Erythroblast (primary cell): Measurements from ENCODE around the gene PLEKHA5.

ENCODE experiments used
- GATA1 ChIP-seq: IDR thresholded peaks from 2 replicates; pipeline ENCODE4 v1.6.1; 2011; ENCODE audit warnings: low read depth, mild to moderate bottlenecking, control low read depth, low read length, moderate library complexity
- POLR2A ChIP-seq: IDR thresholded peaks from 2 replicates; pipeline ENCODE4 v1.6.1; 2011; ENCODE audit warnings: mild to moderate bottlenecking, low read length

DNA sequence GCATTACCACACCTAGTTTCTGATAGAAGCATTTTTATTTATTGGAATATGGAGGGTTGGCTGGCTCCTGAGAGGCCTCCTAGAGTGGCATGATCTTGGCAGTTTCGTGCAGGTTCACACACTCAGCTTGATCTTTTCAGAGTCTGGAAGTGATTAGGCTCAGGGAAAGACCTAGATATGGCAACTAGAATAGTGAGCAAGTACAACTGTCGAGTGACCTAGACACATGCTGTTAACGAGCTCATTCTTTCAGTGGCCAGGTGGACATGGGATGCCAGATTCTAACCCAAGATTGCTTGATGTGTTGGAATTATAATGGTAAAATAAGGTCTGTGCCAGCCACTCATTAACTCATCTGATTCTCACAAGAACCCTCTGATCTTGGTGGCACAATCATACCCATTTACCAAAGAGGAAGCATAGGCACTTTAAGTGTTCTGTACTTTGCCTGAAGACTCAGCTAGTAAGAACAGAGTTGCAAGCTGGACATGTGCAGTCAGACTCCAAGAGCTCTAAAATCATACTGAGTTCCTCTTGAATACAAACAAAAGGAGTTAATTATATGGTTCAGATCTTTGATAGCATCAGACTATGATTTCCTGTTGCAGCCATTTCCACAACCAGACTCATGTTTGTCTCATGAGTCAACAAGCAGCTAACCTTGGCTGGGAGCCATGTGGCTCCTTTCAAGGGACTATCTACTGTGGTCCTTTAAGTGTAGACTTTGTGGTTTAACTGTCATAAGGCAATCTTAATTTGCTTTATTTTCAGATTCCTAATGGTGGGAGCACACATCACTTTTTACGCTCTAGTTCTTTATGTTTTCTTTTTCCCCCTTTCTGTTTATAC is 144.2 kb downstream of the PLEKHA5 start:
- no peak for TF ChIP-seq POLR2A
- no peak for TF ChIP-seq GATA1
